Measurements from ENCODE around the gene PFKFB2. TPM values are rescaled to one million over a fixed set of nuclear protein-coding genes. Genes with fewer than 3 reads are reported as not detected.

PFKFB2 gene
- polyA plus RNA-seq, 2 of the 4 experiments (the other 2 are of a cell fraction) = 7.4 to 8.4 TPM

DNA sequence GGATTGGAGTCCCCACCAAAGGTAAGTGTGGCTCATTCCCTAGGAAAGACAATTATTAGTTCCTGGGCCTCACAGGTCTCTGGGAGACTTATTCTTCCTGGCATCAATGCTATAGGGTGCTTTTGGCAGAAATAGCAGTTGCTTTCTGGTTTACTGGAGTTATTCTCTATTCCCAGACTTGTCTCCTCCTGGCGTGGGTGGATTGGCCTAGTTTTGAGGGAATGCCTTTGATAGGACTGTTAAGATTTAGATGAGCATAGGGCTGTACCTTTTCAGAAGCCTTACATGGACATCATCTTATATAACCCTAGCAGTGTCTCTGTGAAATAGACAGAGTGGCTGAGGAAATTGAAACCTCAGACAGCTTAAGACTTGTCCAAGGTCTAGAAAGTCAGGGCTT is 9.0 kb downstream of the PFKFB2 start:
- Histone ChIP-seq H3K4me3 (no peak overlapping the region), H3K9me3 (no peaks in the 10 kb centered on the region), H3K4me2 (no peak overlapping the region), H3K27ac (no peak overlapping the region), H3K4me1 (no peaks in the 10 kb centered on the region)
- WGBS (ENCODE audit: missing lambda C conversion rate) = 70% methylated on average over 1 of the region's 1 CpG
- ATAC-seq = no peak
- ChIA-PET POLR2A (no interaction called here), CTCF (interaction anchor here (1.0 to 1.8 kb wide), 2 partner anchors 12 to 438 kb away, joined by 4 to 5 read pairs; no protein-coding TSS in a partner anchor)
- TF ChIP-seq, protein P1, sequence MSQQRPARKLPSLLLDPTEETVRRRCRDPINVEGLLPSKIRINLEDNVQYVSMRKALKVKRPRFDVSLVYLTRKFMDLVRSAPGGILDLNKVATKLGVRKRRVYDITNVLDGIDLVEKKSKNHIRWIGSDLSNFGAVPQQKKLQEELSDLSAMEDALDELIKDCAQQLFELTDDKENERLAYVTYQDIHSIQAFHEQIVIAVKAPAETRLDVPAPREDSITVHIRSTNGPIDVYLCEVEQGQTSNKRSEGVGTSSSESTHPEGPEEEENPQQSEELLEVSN (IDR thresholded peaks at IDR 0.05; ENCODE audit: borderline replicate concordance, low read depth) = no peak
- TF ChIP-seq ZNF302 (CRISPR knock-in tag; IDR thresholded peaks at IDR 0.05) = no peak
- TF ChIP-seq, protein P2, sequence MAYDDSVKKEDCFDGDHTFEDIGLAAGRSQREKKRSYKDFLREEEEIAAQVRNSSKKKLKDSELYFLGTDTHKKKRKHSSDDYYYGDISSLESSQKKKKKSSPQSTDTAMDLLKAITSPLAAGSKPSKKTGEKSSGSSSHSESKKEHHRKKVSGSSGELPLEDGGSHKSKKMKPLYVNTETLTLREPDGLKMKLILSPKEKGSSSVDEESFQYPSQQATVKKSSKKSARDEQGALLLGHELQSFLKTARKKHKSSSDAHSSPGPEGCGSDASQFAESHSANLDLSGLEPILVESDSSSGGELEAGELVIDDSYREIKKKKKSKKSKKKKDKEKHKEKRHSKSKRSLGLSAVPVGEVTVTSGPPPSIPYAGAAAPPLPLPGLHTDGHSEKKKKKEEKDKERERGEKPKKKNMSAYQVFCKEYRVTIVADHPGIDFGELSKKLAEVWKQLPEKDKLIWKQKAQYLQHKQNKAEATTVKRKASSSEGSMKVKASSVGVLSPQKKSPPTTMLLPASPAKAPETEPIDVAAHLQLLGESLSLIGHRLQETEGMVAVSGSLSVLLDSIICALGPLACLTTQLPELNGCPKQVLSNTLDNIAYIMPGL (CRISPR knock-in tag; IDR thresholded peaks at IDR 0.05; ENCODE audit: borderline replicate concordance) = no peak
- TF ChIP-seq ZC3H11A (IDR thresholded peaks at IDR 0.05) = no peak
- TF ChIP-seq, protein P3, sequence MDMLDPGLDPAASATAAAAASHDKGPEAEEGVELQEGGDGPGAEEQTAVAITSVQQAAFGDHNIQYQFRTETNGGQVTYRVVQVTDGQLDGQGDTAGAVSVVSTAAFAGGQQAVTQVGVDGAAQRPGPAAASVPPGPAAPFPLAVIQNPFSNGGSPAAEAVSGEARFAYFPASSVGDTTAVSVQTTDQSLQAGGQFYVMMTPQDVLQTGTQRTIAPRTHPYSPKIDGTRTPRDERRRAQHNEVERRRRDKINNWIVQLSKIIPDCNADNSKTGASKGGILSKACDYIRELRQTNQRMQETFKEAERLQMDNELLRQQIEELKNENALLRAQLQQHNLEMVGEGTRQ (IDR thresholded peaks at IDR 0.05) = no peak
- TF ChIP-seq CEBPB (IDR thresholded peaks at IDR 0.05) = no peak
- no peak for TF ChIP-seq HEYL (CRISPR knock-in tag; IDR thresholded peaks at IDR 0.05)
- no peak for TF ChIP-seq ZFP36 (IDR thresholded peaks at IDR 0.05; ENCODE audit: borderline replicate concordance, partially characterized antibody)
- TF ChIP-seq HOXB5 (CRISPR knock-in tag; IDR thresholded peaks at IDR 0.05) = no peak
- TF ChIP-seq KDM5A (IDR thresholded peaks at IDR 0.05) = no peak
- TF ChIP-seq, protein P4, sequence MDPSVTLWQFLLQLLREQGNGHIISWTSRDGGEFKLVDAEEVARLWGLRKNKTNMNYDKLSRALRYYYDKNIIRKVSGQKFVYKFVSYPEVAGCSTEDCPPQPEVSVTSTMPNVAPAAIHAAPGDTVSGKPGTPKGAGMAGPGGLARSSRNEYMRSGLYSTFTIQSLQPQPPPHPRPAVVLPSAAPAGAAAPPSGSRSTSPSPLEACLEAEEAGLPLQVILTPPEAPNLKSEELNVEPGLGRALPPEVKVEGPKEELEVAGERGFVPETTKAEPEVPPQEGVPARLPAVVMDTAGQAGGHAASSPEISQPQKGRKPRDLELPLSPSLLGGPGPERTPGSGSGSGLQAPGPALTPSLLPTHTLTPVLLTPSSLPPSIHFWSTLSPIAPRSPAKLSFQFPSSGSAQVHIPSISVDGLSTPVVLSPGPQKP (IDR thresholded peaks at IDR 0.05; ENCODE audit: low read depth, low read length) = no peak
- TF ChIP-seq POLR2AphosphoS2 (conservative IDR thresholded peaks at IDR 0.05; ENCODE audit: low read length) = no peak
- no peak for TF ChIP-seq MAFK (IDR thresholded peaks at IDR 0.05; ENCODE audit: partially characterized antibody)
- TF ChIP-seq HOXB13 (CRISPR knock-in tag; IDR thresholded peaks at IDR 0.05; ENCODE audit: low read depth) = no peak
- no peak for TF ChIP-seq EHF (CRISPR knock-in tag; IDR thresholded peaks at IDR 0.05)
- no peak for TF ChIP-seq TFCP2L1 (CRISPR knock-in tag; IDR thresholded peaks at IDR 0.05)
- TF ChIP-seq ZSCAN20 (CRISPR knock-in tag; IDR thresholded peaks at IDR 0.05) = no peak
- TF ChIP-seq MAZ (IDR thresholded peaks at IDR 0.05; ENCODE audit: borderline replicate concordance, low read depth, low read length) = no peak
- TF ChIP-seq, protein P5, sequence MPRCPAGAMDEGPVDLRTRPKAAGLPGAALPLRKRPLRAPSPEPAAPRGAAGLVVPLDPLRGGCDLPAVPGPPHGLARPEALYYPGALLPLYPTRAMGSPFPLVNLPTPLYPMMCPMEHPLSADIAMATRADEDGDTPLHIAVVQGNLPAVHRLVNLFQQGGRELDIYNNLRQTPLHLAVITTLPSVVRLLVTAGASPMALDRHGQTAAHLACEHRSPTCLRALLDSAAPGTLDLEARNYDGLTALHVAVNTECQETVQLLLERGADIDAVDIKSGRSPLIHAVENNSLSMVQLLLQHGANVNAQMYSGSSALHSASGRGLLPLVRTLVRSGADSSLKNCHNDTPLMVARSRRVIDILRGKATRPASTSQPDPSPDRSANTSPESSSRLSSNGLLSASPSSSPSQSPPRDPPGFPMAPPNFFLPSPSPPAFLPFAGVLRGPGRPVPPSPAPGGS (IDR thresholded peaks at IDR 0.05) = no peak
- no peak for DNase-seq (ENCODE audit: low read depth in 1 of 2, low spot score in 1 of 2)
- FAIRE-seq = no peak

DNA sequence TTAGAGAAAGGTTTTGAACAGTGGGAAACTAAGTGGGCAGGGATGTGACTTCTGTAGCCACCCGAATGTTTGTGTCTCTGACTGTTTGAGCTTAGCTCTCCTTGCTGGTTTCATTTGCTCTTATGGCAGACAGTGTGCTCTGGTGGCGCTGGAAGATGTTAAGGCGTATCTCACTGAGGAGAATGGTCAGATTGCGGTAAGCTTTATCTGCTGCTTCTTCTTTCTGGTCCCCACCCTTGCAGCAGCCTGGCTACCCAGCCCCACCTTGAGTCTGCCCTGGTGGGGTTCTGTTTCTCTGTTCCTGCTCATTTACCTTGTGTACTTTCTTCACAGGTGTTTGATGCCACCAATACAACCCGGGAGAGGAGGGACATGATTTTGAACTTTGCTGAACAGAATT is 9.9 kb downstream of the PFKFB2 start:
- Histone ChIP-seq H3K4me3 (no peak overlapping the region), H3K4me2 (no peak overlapping the region), H3K4me1 (no peaks in the 10 kb centered on the region), H3K9me3 (no peaks in the 10 kb centered on the region), H3K27ac (no peak overlapping the region)
- TF ChIP-seq POLR2A (IDR thresholded peaks at IDR 0.05; ENCODE audit: low read length) (no peak), RARB (CRISPR knock-in tag; IDR thresholded peaks at IDR 0.05) (no peak), HOXB13 (CRISPR knock-in tag; IDR thresholded peaks at IDR 0.05; ENCODE audit: low read depth) (no peak), HDAC2 (IDR thresholded peaks at IDR 0.05) (no peak)
- TF ChIP-seq, protein P6, sequence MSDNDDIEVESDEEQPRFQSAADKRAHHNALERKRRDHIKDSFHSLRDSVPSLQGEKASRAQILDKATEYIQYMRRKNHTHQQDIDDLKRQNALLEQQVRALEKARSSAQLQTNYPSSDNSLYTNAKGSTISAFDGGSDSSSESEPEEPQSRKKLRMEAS (IDR thresholded peaks at IDR 0.05) = no peak
- WGBS (ENCODE audit: missing lambda C conversion rate) = 80% methylated on average over 5 of the region's 5 CpGs
- ATAC-seq (no peak), FAIRE-seq (no peak), DNase-seq (ENCODE audit: low read depth in 1 of 2, low spot score in 1 of 2) (no peak)
- POLR2A ChIA-PET = no interaction called here
- CTCF ChIA-PET = interaction anchor here (1.0 kb wide), 1 partner anchor 437 kb away, joined by 4 read pairs; no protein-coding TSS in a partner anchor

All from A549 (cell line).